GM19035 (cell line): ENCODE data around the gene ITGA8.
"Not testable (repeated sequence)": the region's sequence is repeated elsewhere in the genome, so short reads cannot be mapped to it uniquely, and the experiment has no call there.

ENCODE experiments used
- ATAC-seq: cut with Tn5 transposase; IDR thresholded peaks from one replicate; pipeline ENCODE4 v1.9.1; 2021; ENCODE audit not compliant: unreplicated experiment

Gene ITGA8

DNA sequence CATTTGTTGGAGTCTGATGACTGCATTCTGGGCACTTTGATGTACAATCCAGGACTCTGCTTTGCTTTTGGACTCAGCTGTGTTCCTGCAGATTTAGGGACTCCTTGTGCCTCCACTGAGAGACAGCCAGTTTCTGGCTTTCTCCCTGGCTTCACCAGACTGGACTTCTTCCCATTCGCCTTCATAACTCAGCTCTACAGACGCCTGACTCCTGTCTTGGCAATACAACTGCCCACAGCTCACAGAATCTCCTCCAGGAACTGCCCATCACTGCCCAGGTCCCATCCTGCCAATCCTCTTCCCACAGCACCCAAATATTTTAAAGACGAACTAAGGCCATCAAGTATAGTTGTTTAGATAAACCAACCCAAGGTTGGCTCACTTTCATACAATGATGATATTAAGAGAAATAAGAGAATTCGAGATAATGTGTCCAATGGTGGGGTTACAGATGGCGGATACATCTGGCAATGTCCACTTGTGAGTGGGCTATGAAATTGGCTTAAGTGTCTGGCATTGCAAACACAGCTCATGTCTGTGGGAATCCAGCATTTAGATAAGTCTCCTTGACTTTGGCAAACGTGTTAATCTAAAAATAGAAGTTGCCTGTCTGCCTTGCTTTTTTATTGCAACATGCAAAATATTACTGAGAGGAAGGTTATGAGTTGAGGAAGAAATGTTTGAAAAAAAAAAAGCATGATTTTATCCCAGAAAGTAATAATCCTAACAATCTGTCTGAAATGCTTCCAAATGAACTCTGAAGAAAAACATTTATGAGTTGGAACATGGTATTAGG, 95.1 kb downstream of the ITGA8 start:
- ATAC-seq, result no peak

GRCh38 chr10:15620836-15621515, 98.7 kb downstream of the ITGA8 start:
- ATAC-seq, result no peak

DNA sequence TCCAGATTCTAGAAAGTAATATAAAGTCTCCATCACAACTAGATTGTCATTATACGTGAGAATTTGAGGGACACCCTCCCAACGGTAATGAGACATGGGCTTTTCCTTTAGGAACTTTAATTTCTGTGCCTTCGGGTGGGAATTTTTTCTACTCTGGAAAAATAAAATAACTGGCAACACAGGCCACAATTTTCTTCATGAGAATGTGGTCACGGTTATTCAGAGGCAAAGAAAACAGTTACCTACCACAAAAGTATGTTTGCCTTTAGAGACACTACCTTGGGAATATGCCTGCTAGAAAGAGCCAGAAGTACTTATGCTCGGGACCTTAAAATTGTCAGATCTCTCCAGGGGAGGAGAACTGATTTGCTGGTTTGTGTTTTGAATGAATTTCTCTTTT, 99.4 kb downstream of the ITGA8 start:
- no peak for ATAC-seq

DNA sequence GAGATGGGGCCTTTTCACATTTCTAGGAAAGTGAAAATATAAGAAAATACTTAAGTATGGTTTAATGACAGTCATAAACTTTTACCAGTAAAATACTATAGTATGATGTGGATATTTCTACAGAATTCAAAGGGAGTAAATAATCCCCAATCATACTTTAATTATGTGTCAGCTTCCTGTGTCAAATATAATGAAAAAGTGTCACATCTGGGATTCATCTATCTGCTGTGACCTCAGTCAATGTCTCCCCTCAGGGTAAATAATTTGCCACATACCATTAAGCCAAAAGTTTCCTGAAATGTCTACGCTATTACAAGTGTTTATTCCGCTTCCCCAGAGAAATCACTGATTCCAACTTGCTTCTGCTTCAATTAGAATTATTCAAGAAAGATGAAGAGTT, 110.5 kb downstream of the ITGA8 start:
- ATAC-seq, result no peak

- no peak for ATAC-seq
Measured at GRCh38 chr10:15606377-15606776, 113.3 kb downstream of the ITGA8 start.

GRCh38 chr10:15605740-15606369, 113.9 kb downstream of the ITGA8 start:
- no peak for ATAC-seq

GRCh38 chr10:15603446-15604011, 116.2 kb downstream of the ITGA8 start:
- ATAC-seq, result no peak

- ATAC-seq, result no peak
Measured at GRCh38 chr10:15601819-15602218, 117.9 kb downstream of the ITGA8 start.

DNA sequence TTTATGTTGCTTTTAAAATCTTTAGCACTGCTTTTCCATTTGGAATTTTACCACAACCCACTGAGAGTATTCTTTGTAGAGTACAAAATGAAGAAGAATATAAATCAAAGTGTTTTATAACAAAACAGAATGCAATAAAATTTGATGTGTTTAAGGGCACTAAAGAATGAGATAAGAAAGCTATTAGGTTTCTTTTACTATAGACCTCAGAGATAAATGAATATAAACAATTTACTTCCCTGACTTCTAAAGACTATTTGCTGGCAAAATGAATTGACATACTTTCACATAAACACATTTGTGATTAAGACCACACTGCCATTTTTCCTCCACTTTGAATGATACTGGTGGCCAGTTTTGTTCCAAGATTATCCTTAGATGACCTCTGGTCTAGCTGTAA, 124.5 kb downstream of the ITGA8 start:
- ATAC-seq, result no peak

DNA sequence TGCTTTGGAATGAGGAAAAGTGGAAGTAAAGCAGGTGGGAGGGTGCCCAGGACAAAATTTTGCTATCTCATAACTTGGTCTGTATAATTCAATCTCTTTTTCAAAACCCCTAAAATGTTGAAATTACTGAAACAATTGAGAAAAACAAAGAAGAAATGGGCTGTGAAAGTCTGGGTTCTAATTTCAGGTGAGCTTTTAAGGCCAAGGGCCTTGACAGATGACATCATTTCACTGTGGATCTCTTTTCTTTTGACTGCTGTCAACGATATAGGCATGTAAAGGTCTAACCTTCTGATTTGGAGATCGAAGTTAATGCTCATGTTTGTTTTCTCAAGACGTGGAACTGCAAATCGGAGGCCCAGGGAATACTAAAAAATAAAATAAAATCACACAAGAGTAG, 127.8 kb downstream of the ITGA8 start:
- no peak for ATAC-seq

DNA sequence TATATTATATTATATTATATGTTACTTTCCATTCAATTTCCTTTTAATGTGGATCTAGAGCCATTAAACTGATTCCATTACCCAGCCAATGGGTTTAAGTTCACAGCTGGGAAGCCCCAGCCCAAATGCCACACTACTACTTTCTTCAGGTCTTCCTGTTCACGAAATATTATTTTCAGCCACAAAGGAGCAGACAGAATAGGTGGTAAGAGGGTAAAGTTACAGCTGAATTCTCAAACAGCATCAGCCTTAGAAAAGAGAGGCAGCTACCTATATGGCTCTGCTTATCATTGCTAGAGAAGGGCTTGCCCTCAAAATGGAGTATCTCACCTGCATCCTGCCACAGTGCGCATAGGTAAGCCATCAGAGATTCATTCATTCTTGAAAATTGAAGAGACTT, 128.3 kb downstream of the ITGA8 start:
- no peak for ATAC-seq

DNA sequence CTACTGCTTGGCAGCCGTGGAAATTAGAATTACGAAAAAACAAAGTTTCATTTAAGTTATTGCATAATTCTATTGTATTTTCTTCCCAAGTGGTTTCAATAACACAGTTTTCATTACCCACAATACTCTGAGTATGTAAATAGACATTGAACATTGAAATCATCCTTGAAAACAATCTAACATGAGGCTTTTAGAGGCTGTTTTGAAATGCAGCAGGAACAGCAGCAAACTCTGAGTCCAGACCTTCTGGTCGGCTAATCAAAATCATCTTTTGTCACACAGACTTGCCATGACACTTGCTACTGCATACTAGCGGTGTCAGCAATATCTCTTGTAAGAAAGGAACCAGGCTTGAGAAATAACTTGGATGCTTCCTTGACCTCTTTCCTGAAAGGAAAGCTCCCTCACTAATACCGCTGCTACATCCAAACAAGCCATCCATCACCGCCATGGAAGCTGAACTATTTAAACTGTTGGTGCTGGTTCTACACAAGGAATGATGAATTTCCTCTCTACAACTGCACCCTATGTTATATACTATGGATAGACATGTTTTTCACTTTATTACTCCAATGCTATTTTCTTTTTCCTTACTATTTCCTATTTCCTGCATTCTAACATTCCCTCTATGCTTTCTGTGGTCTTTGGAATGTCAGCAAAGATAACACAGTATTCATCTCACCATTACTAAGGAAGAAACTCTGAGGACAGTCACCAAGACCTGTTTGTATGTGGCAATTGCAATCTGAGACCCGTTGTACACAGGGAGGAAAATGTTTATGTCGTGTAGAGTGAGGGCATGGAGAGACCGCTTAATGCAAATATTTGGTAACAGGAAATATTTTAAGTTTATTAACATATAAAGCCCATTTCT, 130.8 kb downstream of the ITGA8 start:
- ATAC-seq, result no peak

GRCh38 chr10:15588151-15588550, 131.6 kb downstream of the ITGA8 start:
- no peak for ATAC-seq

- ATAC-seq, result no peak
Measured at GRCh38 chr10:15587271-15587670, 132.5 kb downstream of the ITGA8 start.

- peak; percentile 74 for ATAC-seq
Measured at GRCh38 chr10:15585303-15585715, 134.4 kb downstream of the ITGA8 start.

DNA sequence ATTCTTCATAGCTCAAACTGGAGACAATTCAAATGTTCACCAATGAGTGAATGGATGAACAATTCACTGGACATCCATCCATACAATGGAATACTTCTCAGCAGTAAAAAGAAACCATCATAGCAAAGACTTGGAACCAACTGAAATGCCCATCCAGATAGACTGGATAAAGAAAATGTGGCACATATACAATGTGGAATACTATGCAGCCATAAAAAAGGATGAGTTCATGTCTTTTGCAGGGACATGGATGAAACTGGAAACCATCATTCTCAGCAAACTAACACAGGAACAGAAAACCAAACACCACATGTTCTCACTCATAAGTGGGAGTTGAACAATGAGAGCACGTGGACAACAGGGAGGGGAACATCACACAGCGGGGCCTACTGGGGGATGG, 136.8 kb downstream of the ITGA8 start:
- not testable (repeated sequence) for ATAC-seq

- ATAC-seq, result no peak
Measured at GRCh38 chr10:15579605-15580004, 140.1 kb downstream of the ITGA8 start.

DNA sequence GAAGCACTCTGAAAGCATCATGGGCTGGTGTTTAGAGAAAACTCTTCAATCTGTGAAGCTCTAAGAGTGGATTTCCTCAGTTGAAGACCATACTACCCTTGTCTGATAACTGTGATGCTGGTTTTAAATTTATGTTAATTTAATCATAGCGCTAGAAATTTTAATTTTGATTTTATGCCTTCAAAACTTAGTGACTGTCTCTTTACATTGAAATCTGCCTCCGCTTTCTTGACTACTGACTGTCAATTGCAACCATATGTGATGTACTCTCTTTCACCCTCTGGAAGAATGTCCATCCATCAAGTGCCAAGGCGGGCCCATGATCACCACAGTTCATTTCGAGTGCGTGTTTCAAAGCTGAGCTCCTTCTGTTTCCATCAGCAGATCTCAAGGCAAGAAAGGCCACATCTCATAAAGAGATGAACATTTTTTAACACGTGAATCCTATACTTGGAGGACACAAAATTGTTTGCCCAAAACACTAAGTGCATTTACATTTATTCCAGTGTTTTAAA, 147.1 kb downstream of the ITGA8 start:
- ATAC-seq, result no peak

GRCh38 chr10:15571575-15571974, 148.1 kb downstream of the ITGA8 start:
- ATAC-seq, result no peak

DNA sequence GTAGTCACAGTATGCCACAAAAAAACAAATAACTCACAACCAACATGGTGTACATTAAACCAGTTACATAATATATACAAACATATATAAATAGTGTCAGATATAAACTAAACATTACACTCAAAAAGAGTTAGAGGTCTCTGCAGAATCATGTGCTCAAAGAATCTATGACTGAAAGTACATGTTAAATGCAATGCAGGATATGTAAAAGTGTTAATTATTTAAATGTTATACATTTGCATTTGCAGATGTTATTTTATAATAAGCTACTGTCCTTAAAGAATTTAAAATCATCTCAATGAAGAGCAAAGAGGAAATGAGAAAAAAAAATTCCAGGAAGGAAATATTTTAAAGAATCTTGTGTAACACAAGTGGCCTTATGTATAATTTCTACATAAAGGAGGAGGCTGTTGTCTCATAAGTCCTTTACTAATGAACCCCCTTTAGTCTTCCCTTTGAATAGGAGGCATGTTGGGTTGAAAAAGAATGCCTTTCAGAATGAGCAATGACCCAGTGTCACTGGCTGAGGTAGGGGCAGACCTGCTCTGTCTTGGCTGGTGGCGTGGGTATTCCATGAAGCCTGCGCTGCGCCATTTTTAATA, 148.9 kb downstream of the ITGA8 start:
- ATAC-seq, result no peak
